ENCODE results near the gene EIF3D. TPM values are rescaled to one million over a fixed set of nuclear protein-coding genes. Genes with fewer than 3 reads are reported as not detected.

EIF3D gene
- total and polyA plus RNA-seq, 9 of the 15 experiments (the other 6 are each of a cell fraction or from before 2014, with no cell fraction given), result 191 to 422 (median 279) TPM

DNA sequence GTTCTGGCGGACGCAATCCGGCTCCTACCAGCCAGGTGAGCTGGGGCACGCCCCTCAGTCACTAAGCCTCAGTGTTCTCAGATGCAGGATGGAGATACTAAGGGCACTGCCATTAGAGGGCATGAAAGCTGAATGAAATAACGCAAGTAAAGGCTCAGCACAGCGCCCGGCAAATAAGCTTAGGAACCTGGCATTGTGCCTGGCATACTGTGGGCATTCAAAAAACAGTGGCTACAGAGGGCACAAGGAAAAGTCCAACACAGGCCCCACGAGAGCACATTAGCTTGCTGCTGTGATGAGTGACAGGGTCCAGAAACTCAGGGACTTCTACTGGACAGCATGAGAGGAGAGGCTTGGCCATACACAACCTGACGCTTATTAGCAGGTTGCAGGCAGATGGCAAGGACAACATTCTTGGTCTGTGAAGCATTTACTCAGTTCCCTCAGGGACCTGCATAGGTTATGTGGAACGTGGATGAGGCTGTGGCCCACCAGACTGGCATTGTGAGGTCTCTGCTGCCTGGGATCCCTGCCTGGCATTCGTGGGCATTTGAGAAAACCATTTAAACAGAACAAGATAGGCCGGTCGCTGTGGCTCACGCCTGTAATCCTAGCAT, 59.8 kb downstream of the EIF3D start:
- in situ Hi-C loops (cut with MboI), result loop anchor here (5.0 kb wide), 1 partner anchor 172 kb away; no protein-coding TSS in a partner anchor
- H3K4me3 ChIP-seq, result no peak overlapping the region
- peaks cover 25 to 36% of the 10 kb centered on the region in 2 experiments for H3K4me1 ChIP-seq (replicated peaks in 1 of 2; ENCODE audit: control insufficient read depth in 2 of 2, insufficient read depth in 2 of 2, low read length in 2 of 2)
- no peaks in the 10 kb centered on the region for H3K9me3 ChIP-seq (replicated peaks; ENCODE audit: control insufficient read depth, insufficient read depth, low read depth, low read length)
- CTCF ChIA-PET (ENCODE audit: low intra/inter-chr PET ratio), result interaction anchor here (1.7 kb wide), 1 partner anchor 168 kb away, joined by 18 read pairs; no protein-coding TSS in a partner anchor
- H3K27ac ChIP-seq (ENCODE audit: extremely low read depth, low read depth, low read length), result no peak overlapping the region
- intact Hi-C loops (cut with micrococcal nuclease), result loop anchor here (5.0 kb wide), 1 partner anchor 102 kb away; no protein-coding TSS in a partner anchor
- H3K79me2 ChIP-seq (ENCODE audit: control insufficient read depth, insufficient read depth, low read length), result no peaks in the 10 kb centered on the region; the same call in 2 of the 3 replicates
- H4K20me1 ChIP-seq (replicated peaks; ENCODE audit: control insufficient read depth, insufficient read depth, low read length), result 0 out of 2 replicates have a peak, but pooled peaks cover 3% of the 10 kb centered on the region
- H3K4me2 ChIP-seq (ENCODE audit: insufficient read depth, low read length), result no peak overlapping the region
- no peaks in the 10 kb centered on the region for H3K27me3 ChIP-seq (ENCODE audit: control insufficient read depth in 2 of 2, insufficient read depth in 2 of 2, low read length in 2 of 2)
- H3K9ac ChIP-seq (ENCODE audit: insufficient read depth in 1 of 2, low read depth in 2 of 2, low read length in 2 of 2), result no peak overlapping the region
- H2AFZ ChIP-seq (ENCODE audit: low read depth, low read length), result no peak overlapping the region
- no peaks in the 10 kb centered on the region for H3K9me1 ChIP-seq (ENCODE audit: control insufficient read depth, insufficient read depth, low read length)
- DNase-seq (ENCODE audit: extremely low read depth in 1 of 4, low spot score in 3 of 4) (no peak), ATAC-seq (no peak), FAIRE-seq (no peak)
- WGBS (ENCODE audit: insufficient coverage, low coverage, missing lambda C conversion rate), result 94% methylated on average over 14 of the region's 14 CpGs
- TF ChIP-seq, protein P1, sequence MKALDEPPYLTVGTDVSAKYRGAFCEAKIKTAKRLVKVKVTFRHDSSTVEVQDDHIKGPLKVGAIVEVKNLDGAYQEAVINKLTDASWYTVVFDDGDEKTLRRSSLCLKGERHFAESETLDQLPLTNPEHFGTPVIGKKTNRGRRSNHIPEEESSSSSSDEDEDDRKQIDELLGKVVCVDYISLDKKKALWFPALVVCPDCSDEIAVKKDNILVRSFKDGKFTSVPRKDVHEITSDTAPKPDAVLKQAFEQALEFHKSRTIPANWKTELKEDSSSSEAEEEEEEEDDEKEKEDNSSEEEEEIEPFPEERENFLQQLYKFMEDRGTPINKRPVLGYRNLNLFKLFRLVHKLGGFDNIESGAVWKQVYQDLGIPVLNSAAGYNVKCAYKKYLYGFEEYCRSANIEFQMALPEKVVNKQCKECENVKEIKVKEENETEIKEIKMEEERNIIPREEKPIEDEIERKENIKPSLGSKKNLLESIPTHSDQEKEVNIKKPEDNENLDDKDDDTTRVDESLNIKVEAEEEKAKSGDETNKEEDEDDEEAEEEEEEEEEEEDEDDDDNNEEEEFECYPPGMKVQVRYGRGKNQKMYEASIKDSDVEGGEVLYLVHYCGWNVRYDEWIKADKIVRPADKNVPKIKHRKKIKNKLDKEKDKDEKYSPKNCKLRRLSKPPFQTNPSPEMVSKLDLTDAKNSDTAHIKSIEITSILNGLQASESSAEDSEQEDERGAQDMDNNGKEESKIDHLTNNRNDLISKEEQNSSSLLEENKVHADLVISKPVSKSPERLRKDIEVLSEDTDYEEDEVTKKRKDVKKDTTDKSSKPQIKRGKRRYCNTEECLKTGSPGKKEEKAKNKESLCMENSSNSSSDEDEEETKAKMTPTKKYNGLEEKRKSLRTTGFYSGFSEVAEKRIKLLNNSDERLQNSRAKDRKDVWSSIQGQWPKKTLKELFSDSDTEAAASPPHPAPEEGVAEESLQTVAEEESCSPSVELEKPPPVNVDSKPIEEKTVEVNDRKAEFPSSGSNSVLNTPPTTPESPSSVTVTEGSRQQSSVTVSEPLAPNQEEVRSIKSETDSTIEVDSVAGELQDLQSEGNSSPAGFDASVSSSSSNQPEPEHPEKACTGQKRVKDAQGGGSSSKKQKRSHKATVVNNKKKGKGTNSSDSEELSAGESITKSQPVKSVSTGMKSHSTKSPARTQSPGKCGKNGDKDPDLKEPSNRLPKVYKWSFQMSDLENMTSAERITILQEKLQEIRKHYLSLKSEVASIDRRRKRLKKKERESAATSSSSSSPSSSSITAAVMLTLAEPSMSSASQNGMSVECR (CRISPR knock-in tag; IDR thresholded peaks at IDR 0.05), result no peak
- no peak for TF ChIP-seq ETV6 (IDR thresholded peaks at IDR 0.05; ENCODE audit: borderline replicate concordance in 1 of 2, low read depth in 2 of 2, low read length in 1 of 2)
- no peak for TF ChIP-seq ETV6 (CRISPR knock-in tag; IDR thresholded peaks at IDR 0.05; ENCODE audit: borderline replicate concordance)
- no peak for TF ChIP-seq ZNF316 (IDR thresholded peaks at IDR 0.05)
- no peak for TF ChIP-seq DDX20 (tag; IDR thresholded peaks at IDR 0.05; ENCODE audit: low read depth)
- no peak for TF ChIP-seq THAP12 (CRISPR knock-in tag; IDR thresholded peaks at IDR 0.05)
- TF ChIP-seq KAT2B (IDR thresholded peaks at IDR 0.05; ENCODE audit: low read depth, low read length), result no peak
- TF ChIP-seq HNRNPUL1 (IDR thresholded peaks at IDR 0.05; ENCODE audit: low read length), result no peak
- TF ChIP-seq RAD51 (IDR thresholded peaks at IDR 0.05; ENCODE audit: borderline replicate concordance, low read depth), result no peak
- TF ChIP-seq, protein P2, sequence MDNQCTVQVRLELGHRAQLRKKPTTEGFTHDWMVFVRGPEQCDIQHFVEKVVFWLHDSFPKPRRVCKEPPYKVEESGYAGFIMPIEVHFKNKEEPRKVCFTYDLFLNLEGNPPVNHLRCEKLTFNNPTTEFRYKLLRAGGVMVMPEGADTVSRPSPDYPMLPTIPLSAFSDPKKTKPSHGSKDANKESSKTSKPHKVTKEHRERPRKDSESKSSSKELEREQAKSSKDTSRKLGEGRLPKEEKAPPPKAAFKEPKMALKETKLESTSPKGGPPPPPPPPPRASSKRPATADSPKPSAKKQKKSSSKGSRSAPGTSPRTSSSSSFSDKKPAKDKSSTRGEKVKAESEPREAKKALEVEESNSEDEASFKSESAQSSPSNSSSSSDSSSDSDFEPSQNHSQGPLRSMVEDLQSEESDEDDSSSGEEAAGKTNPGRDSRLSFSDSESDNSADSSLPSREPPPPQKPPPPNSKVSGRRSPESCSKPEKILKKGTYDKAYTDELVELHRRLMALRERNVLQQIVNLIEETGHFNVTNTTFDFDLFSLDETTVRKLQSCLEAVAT (IDR thresholded peaks at IDR 0.05), result no peak
- no peak for TF ChIP-seq CHD1 (IDR thresholded peaks at IDR 0.05; ENCODE audit: low read length)
- no peak for TF ChIP-seq TSC22D4 (tag; IDR thresholded peaks at IDR 0.05)
- no peak for TF ChIP-seq SIX5 (IDR thresholded peaks at IDR 0.05; ENCODE audit: borderline replicate concordance in 1 of 2, insufficient read depth in 1 of 2, low read depth in 1 of 2, low read length in 2 of 2)
- POLR2A ChIA-PET, result interaction anchor here (1.7 kb wide), 1 partner anchor 10 kb away, joined by 6 read pairs; no protein-coding TSS in a partner anchor
- BruUV-seq (replicated peaks), result no TSS peak
- peaks cover 64% of the 10 kb centered on the region; the same call in 2 of the 3 replicates for H3K36me3 ChIP-seq (ENCODE audit: control insufficient read depth, insufficient read depth, low read length)

Measured in K562 (cell line).